Measurements from ENCODE around the gene ABAT. TPM values are rescaled to one million over a fixed set of nuclear protein-coding genes. Genes with fewer than 3 reads are reported as not detected.

The ABAT gene
- total RNA-seq, 1 experiment from 2014 or later = 6.9 TPM

DNA sequence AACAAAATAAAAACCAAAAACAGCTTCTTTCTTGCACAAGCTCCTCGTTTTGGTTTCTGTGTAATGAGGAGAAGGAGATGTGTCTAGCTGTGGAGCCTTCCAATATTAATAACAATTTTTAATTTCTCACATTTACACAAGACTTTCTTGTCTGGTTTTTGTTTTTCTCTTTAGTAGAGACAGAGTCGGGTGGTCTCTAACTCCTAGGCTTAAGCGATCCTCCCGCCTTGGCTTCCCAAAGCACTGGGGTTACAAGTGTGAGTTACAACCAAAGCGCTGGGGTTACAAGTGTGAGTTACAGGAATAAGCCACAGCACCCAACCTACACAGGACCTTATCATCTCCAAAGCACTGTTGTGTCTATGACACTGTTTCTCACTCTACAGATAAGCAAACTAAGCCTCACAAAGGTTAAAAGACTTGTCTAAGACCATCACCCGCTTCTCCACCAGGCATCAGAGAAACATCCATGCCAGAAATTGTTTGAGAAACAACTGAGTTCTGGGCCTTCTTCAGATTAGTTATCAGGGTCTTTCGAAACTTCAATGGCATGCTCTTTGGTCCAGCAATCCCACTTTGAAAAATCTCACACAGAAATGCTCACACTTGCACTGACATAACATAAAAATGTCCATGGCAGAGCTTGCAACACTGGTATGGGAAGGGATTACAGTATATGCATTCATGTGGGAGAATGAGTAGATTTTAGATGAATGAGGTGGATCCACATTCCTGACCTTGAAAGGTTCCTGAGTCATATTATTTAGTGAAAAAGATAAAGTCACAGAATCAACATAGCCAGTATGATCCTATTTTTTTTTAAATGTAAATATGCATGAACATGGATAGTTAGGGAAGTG lies 3.9 kb downstream of the ABAT start:
- Histone ChIP-seq H3K9me3 (ENCODE audit: low read depth, low read length, poor library complexity, severe bottlenecking) (no peaks in the 10 kb centered on the region), H3K27ac (ENCODE audit: low read depth, low read length, poor library complexity, severe bottlenecking) (no peak overlapping the region), H3K4me3 (ENCODE audit: low read depth, low read length, poor library complexity, severe bottlenecking) (no peak overlapping the region), H3K27me3 (replicated peaks; ENCODE audit: insufficient read depth, low read depth, low read length, poor library complexity) (no peaks in the 10 kb centered on the region), H3K4me1 (ENCODE audit: insufficient read depth, low read length, poor library complexity, severe bottlenecking) (peaks cover 12% of the 10 kb centered on the region), H3K36me3 (ENCODE audit: insufficient read depth, low read length, poor library complexity, severe bottlenecking) (no peaks in the 10 kb centered on the region)
- CTCF ChIA-PET = no interaction called here
- POLR2A ChIA-PET (ENCODE audit: low non-redundant PET) = no interaction called here
- BruUV-seq (replicated peaks) = no TSS peak
- intact Hi-C loops (cut with micrococcal nuclease; ENCODE audit: unreplicated experiment) = no loop called here
- TF ChIP-seq EZH2 (IDR thresholded peaks at IDR 0.05; ENCODE audit: borderline replicate concordance, low read depth, low read length, poor library complexity, severe bottlenecking) = no peak
- TF ChIP-seq, protein P1, sequence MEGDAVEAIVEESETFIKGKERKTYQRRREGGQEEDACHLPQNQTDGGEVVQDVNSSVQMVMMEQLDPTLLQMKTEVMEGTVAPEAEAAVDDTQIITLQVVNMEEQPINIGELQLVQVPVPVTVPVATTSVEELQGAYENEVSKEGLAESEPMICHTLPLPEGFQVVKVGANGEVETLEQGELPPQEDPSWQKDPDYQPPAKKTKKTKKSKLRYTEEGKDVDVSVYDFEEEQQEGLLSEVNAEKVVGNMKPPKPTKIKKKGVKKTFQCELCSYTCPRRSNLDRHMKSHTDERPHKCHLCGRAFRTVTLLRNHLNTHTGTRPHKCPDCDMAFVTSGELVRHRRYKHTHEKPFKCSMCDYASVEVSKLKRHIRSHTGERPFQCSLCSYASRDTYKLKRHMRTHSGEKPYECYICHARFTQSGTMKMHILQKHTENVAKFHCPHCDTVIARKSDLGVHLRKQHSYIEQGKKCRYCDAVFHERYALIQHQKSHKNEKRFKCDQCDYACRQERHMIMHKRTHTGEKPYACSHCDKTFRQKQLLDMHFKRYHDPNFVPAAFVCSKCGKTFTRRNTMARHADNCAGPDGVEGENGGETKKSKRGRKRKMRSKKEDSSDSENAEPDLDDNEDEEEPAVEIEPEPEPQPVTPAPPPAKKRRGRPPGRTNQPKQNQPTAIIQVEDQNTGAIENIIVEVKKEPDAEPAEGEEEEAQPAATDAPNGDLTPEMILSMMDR (conservative IDR thresholded peaks at IDR 0.05; ENCODE audit: low read depth, low read length) = no peak
- DNase-seq (ENCODE audit: low spot score) = no peak

DNA sequence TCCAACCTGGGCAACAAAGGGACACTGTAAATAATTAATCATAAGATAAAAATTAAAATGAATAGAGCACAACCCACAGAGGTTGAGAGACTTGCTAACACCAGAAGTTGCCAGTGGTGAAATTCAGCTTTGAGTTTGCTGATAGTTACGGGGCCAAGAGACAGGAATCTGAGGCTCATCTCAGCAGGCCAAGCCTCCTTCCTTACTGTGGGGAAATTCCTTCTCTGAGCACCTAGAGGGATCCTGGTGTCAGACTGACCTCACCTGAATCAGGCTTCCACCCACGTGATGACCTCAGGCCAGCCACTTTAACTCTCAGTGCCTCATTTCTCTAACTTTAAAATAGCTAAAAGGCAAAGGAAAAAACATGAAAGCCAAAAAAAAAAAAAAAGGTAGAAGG lies 4.7 kb downstream of the ABAT start:
- intact Hi-C loops (cut with micrococcal nuclease; ENCODE audit: unreplicated experiment) = no loop called here
- POLR2A ChIA-PET (ENCODE audit: low non-redundant PET) = no interaction called here
- CTCF ChIA-PET = no interaction called here

DNA sequence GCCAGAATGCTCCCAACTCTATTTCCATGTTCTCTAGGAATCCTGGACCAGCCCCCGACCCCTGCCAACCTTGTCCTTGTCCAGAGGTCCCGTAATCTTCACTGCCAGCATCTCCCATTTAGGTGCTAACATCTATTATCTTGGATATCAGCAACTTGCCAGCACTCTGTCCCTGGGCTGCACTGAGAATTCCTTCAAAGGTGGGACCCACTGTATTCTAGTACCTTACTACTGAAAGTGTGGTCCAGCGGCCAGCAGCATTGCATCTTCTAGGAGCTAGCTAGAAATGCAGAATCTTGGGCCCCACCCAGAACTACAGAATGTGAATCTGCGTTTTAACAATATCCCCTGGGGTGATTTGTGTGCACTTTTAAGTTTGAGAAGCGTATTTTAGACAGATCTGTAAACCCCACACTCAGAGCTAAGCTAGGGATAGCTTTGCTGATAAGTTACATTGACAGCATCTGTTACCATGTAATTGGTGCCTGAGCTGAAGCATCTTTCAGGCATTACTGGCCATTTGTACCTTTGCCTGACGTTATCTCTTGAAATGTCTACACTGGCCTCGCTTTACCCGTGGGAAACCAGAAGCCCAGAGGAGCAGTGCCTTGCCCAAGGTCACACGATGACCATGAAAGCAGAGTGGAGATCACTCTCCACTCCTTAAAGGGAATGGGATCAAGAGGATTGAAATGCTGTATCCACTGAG lies 8.3 kb downstream of the ABAT start:
- Histone ChIP-seq H3K9me3 (ENCODE audit: low read depth, low read length, poor library complexity, severe bottlenecking) (no peaks in the 10 kb centered on the region), H3K4me1 (ENCODE audit: insufficient read depth, low read length, poor library complexity, severe bottlenecking) (no peaks in the 10 kb centered on the region), H3K27me3 (replicated peaks; ENCODE audit: insufficient read depth, low read depth, low read length, poor library complexity) (no peaks in the 10 kb centered on the region), H3K4me3 (ENCODE audit: low read depth, low read length, poor library complexity, severe bottlenecking) (no peak overlapping the region), H3K27ac (ENCODE audit: low read depth, low read length, poor library complexity, severe bottlenecking) (no peak overlapping the region), H3K36me3 (ENCODE audit: insufficient read depth, low read length, poor library complexity, severe bottlenecking) (no peaks in the 10 kb centered on the region)
- POLR2A ChIA-PET (ENCODE audit: low non-redundant PET) = no interaction called here
- CTCF ChIA-PET = no interaction called here
- DNase-seq (ENCODE audit: low spot score) = no peak
- TF ChIP-seq EZH2 (IDR thresholded peaks at IDR 0.05; ENCODE audit: borderline replicate concordance, low read depth, low read length, poor library complexity, severe bottlenecking) = no peak
- TF ChIP-seq, protein P1 (conservative IDR thresholded peaks at IDR 0.05; ENCODE audit: low read depth, low read length) = no peak
- BruUV-seq (replicated peaks) = no TSS peak
- intact Hi-C loops (cut with micrococcal nuclease; ENCODE audit: unreplicated experiment) = no loop called here

More for the DNA sequence above, 4.7 kb downstream of the ABAT start:
- Histone ChIP-seq H3K27ac (ENCODE audit: low read depth, low read length, poor library complexity, severe bottlenecking) (no peak overlapping the region), H3K9me3 (ENCODE audit: low read depth, low read length, poor library complexity, severe bottlenecking) (no peaks in the 10 kb centered on the region), H3K36me3 (ENCODE audit: insufficient read depth, low read length, poor library complexity, severe bottlenecking) (no peaks in the 10 kb centered on the region), H3K27me3 (replicated peaks; ENCODE audit: insufficient read depth, low read depth, low read length, poor library complexity) (no peaks in the 10 kb centered on the region), H3K4me1 (ENCODE audit: insufficient read depth, low read length, poor library complexity, severe bottlenecking) (peaks cover 12% of the 10 kb centered on the region), H3K4me3 (ENCODE audit: low read depth, low read length, poor library complexity, severe bottlenecking) (no peak overlapping the region)
- DNase-seq (ENCODE audit: low spot score) = no peak
- TF ChIP-seq, protein P1 (conservative IDR thresholded peaks at IDR 0.05; ENCODE audit: low read depth, low read length) = no peak
- TF ChIP-seq EZH2 (IDR thresholded peaks at IDR 0.05; ENCODE audit: borderline replicate concordance, low read depth, low read length, poor library complexity, severe bottlenecking) = no peak
- no TSS peak for BruUV-seq (replicated peaks)
